Activated naive CD8-positive, alpha-beta T cell treated with anti-CD3 and anti-CD28 coated beads for 36 hours (primary cell): ENCODE data around the gene ZDHHC13. TPM values are rescaled to one million over a fixed set of nuclear protein-coding genes. Genes with fewer than 3 reads are reported as not detected.

ENCODE experiments used
- DNase-seq: peaks from one replicate; pipeline ENCODE4 v3.0.0; 2021
- H3K27ac Mint-ChIP-seq: one replicate; pipeline ENCODE4 v1.8.0; 2022; ENCODE audit warnings: mild to moderate bottlenecking, moderate library complexity, mixed read lengths
- H3K27me3 Mint-ChIP-seq: one replicate; pipeline ENCODE4 v1.8.0; 2022; ENCODE audit warnings: mild to moderate bottlenecking, mixed read lengths
- H3K36me3 Mint-ChIP-seq: one replicate; pipeline ENCODE4 v1.8.0; 2021; ENCODE audit warnings: mild to moderate bottlenecking, mixed read lengths
- H3K4me1 Mint-ChIP-seq: one replicate; pipeline ENCODE4 v1.8.0; 2021; ENCODE audit warnings: mixed read lengths
- H3K4me3 Mint-ChIP-seq: one replicate; pipeline ENCODE4 v1.8.0; 2022; ENCODE audit warnings: mild to moderate bottlenecking, moderate library complexity, mixed read lengths
- H3K9me3 Mint-ChIP-seq: one replicate; pipeline ENCODE4 v1.8.0; 2022; ENCODE audit warnings: mixed read lengths
- total RNA-seq, 2 experiments: library from RNA; stranded (reverse); gene quantifications; one replicate each; pipeline ENCODE4 v1.2.3, GENCODE V29; 2021

Gene ZDHHC13
- total RNA-seq, 2 experiments from 2014 or later: 16.5 to 19.3 TPM

DNA sequence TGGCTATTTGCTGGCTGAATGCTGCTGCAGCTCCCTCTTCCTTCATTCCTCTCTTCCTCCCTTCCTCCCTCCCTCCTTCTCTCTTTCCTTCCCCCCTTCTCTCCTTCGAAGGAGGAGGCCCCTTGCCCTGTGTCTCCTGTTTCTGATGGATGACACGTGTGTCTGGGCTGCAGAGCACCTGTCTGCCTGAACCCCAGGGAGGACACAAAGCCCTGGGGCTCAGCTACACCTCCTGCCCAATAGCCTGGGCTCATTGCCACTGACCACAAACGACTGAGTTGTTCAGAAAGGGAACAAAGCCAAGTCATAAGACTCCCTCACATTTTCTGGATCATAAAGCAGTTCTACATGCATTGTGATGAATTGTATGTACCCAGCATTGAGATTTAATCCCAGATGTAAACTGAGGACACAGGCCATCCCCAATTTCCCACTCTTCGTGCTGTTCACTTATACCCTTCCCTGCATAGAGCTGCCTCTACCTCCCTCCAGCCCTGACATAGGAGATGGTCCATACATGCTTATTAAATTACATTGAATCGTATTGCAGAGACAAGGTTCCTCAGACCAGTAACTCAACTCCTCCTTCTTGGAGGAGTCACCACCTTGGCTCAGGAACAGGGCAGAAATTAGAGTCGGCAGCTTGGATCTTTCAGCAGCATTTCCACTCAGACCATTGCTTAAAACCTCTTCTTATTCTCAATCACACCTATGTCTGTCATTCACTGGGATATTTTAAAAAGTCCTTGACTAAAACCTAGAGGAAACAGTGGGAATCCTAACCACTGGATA lies 83.6 kb downstream of the ZDHHC13 start:
- no peaks in the 10 kb centered on the region for H3K9me3 Mint-ChIP-seq
- no peak overlapping the region for H3K4me3 Mint-ChIP-seq
- no peak overlapping the region for H3K27ac Mint-ChIP-seq
- H3K4me1 Mint-ChIP-seq: no peaks in the 10 kb centered on the region
- DNase-seq: no peak
- H3K27me3 Mint-ChIP-seq: peaks cover 6% of the 10 kb centered on the region
- H3K36me3 Mint-ChIP-seq: no peaks in the 10 kb centered on the region

GRCh38 chr11:19201737-19202605 lies 85.0 kb downstream of the ZDHHC13 start, which contains the start of gene CSRP3:
TSS of gene CSRP3 (minus strand) at chr11:19201983. CDS start at chr11:19192448, 9,535 bp downstream.
- Mint-ChIP-seq H3K4me1 (no peaks in the 10 kb centered on the region), H3K27ac (no peak within 1 kb of the TSS), H3K9me3 (no peaks in the 10 kb centered on the region), H3K36me3 (no peaks in the 10 kb centered on the region), H3K4me3 (no peak within 1 kb of the TSS), H3K27me3 (peaks cover 9% of the 10 kb centered on the region)
- DNase-seq: no peak

DNA sequence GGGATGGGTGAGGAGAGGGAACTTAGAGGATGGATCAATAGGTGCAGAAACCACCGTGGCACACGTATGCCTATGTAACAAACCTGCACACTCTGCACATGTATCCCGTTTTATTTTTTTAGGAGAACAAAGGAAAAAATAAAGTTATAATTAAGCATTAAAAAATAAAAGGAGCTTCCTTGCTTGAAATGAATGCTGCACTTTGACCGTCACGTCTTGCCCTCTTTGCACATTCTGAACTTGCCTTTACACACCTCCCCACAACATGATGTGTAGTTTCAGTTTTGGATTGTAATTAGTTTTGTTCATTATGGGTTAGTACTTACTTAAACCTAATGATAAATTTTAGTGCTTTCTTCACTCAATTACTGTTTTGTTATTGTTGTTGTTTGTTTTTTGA lies 87.9 kb downstream of the ZDHHC13 start:
- H3K9me3 Mint-ChIP-seq: no peaks in the 10 kb centered on the region
- no peaks in the 10 kb centered on the region for H3K4me1 Mint-ChIP-seq
- no peak for DNase-seq
- peaks cover 9% of the 10 kb centered on the region for H3K27me3 Mint-ChIP-seq
- H3K36me3 Mint-ChIP-seq: no peaks in the 10 kb centered on the region
- H3K27ac Mint-ChIP-seq: no peak overlapping the region
- no peak overlapping the region for H3K4me3 Mint-ChIP-seq

- Mint-ChIP-seq H3K9me3 (no peaks in the 10 kb centered on the region), H3K36me3 (no peaks in the 10 kb centered on the region), H3K27ac (no peak overlapping the region), H3K4me1 (no peaks in the 10 kb centered on the region), H3K4me3 (no peak overlapping the region), H3K27me3 (peaks cover 3% of the 10 kb centered on the region)
- no peak for DNase-seq
Measured at GRCh38 chr11:19208181-19208580, 91.2 kb downstream of the ZDHHC13 start.

- Mint-ChIP-seq H3K36me3 (no peaks in the 10 kb centered on the region), H3K4me1 (no peaks in the 10 kb centered on the region), H3K27me3 (peaks cover 3% of the 10 kb centered on the region), H3K4me3 (no peak overlapping the region), H3K9me3 (no peaks in the 10 kb centered on the region), H3K27ac (no peak overlapping the region)
- DNase-seq: no peak
Measured at GRCh38 chr11:19208959-19209546, 92.1 kb downstream of the ZDHHC13 start.

DNA sequence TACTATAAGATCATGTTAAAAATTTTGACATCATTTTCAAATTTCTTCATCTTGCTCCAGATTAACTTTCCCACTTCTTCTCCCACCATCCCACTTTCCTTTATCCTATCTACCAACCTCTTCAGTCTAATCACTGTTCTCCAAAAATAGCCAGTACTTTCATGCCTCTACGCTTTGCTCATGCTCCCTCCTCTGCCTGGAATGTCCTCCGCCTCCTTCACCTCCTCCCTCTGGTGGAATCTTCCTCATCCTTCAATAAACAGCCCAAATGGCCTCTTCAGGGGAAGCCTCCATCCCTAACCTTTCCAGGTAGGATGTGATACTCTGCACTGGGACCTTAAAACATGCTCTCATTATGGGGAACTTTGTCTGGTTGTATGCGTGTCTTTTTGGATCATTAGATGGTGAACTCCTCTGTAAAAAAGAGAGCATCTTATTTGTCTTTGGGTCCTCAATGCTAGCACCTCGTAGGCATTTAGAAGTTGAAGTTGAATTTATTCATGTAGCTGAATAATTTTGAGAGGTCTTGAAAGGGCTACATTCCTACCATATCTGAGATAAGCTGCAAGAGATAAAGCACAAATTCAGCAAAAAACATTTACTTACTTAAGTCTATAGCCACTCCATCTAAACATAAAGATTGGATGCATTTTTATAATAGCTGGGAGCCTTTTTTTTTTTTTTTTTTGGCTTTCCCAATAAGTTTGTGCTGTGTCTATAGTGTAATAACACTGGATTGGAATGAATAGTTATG lies 92.8 kb downstream of the ZDHHC13 start:
- Mint-ChIP-seq H3K4me1 (no peaks in the 10 kb centered on the region), H3K4me3 (no peak overlapping the region), H3K36me3 (no peaks in the 10 kb centered on the region), H3K27me3 (peaks cover 5% of the 10 kb centered on the region), H3K27ac (no peak overlapping the region), H3K9me3 (no peaks in the 10 kb centered on the region)
- DNase-seq: no peak

DNA sequence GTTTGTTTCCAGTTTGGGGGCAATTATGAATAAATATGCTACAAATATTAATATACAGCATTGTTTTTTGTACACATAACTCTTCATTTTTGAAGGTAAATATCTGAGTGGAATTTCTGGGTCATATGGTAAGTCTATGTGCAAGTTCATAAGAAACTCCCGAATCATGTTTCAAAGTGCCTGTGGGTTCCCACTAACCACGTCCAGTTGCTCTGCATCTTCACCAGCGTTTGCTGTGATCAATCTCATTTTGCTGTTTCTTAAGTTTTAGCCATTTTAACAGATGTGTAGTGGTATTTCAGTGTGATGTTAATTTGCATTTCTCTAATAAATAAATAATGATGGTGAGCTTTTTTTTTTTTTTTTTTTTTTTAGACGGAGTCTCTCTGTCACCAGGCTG lies 99.1 kb downstream of the ZDHHC13 start:
- no peak overlapping the region for H3K27ac Mint-ChIP-seq
- H3K36me3 Mint-ChIP-seq: no peaks in the 10 kb centered on the region
- H3K9me3 Mint-ChIP-seq: no peaks in the 10 kb centered on the region
- H3K4me3 Mint-ChIP-seq: no peak overlapping the region
- peaks cover 4% of the 10 kb centered on the region for H3K27me3 Mint-ChIP-seq
- DNase-seq: no peak
- H3K4me1 Mint-ChIP-seq: no peaks in the 10 kb centered on the region

- H3K4me1 Mint-ChIP-seq: no peaks in the 10 kb centered on the region
- no peak overlapping the region for H3K27ac Mint-ChIP-seq
- H3K36me3 Mint-ChIP-seq: no peaks in the 10 kb centered on the region
- no peak for DNase-seq
- no peak overlapping the region for H3K4me3 Mint-ChIP-seq
- peaks cover 4% of the 10 kb centered on the region for H3K27me3 Mint-ChIP-seq
- H3K9me3 Mint-ChIP-seq: no peaks in the 10 kb centered on the region
Measured at GRCh38 chr11:19216709-19217374, 99.9 kb downstream of the ZDHHC13 start.

- H3K27me3 Mint-ChIP-seq: peaks cover 4% of the 10 kb centered on the region
Measured at GRCh38 chr11:19218216-19218615, 101.2 kb downstream of the ZDHHC13 start.

GRCh38 chr11:19218786-19219460 lies 102.0 kb downstream of the ZDHHC13 start:
- no peak for DNase-seq
- Mint-ChIP-seq H3K9me3 (no peaks in the 10 kb centered on the region), H3K27ac (no peak overlapping the region), H3K36me3 (peaks cover 3% of the 10 kb centered on the region), H3K4me3 (no peak overlapping the region), H3K4me1 (no peaks in the 10 kb centered on the region), H3K27me3 (peaks cover 4% of the 10 kb centered on the region)

More at GRCh38 chr11:19218216-19218615, 101.2 kb downstream of the ZDHHC13 start:
- Mint-ChIP-seq H3K9me3 (no peaks in the 10 kb centered on the region), H3K36me3 (peaks cover 3% of the 10 kb centered on the region), H3K27ac (no peak overlapping the region), H3K4me1 (no peaks in the 10 kb centered on the region), H3K4me3 (no peak overlapping the region)
- no peak for DNase-seq

GRCh38 chr11:19220903-19221724 lies 104.1 kb downstream of the ZDHHC13 start:
- H3K27me3 Mint-ChIP-seq: no peaks in the 10 kb centered on the region
- H3K4me1 Mint-ChIP-seq: no peaks in the 10 kb centered on the region
- no peak overlapping the region for H3K27ac Mint-ChIP-seq
- no peak for DNase-seq
- H3K36me3 Mint-ChIP-seq: peaks cover 18% of the 10 kb centered on the region
- H3K9me3 Mint-ChIP-seq: no peaks in the 10 kb centered on the region
- H3K4me3 Mint-ChIP-seq: no peak overlapping the region

DNA sequence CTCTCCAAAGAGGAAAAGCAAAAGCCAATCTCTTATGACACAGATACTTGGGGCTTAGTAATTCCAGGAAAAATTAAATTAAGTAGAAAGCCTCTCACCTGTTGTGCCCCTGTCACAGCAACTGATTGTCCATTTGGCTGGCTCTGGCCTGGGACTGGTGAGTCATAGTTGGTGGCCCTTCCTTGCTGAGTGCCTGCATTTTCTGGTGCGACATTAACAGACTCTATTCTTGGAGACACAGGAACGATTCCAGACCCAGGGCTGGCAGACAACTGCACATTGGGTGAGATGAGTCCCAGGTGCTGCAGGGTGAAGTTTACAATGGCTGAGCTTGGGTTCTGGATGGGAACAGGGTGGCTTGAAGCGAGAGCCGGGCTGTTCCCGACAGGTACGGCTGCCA lies 108.2 kb downstream of the ZDHHC13 start:
- no peaks in the 10 kb centered on the region for H3K9me3 Mint-ChIP-seq
- no peaks in the 10 kb centered on the region for H3K4me1 Mint-ChIP-seq
- H3K27me3 Mint-ChIP-seq: no peaks in the 10 kb centered on the region
- H3K4me3 Mint-ChIP-seq: no peak overlapping the region
- peaks cover 32% of the 10 kb centered on the region for H3K36me3 Mint-ChIP-seq
- H3K27ac Mint-ChIP-seq: no peak overlapping the region
- DNase-seq: no peak

DNA sequence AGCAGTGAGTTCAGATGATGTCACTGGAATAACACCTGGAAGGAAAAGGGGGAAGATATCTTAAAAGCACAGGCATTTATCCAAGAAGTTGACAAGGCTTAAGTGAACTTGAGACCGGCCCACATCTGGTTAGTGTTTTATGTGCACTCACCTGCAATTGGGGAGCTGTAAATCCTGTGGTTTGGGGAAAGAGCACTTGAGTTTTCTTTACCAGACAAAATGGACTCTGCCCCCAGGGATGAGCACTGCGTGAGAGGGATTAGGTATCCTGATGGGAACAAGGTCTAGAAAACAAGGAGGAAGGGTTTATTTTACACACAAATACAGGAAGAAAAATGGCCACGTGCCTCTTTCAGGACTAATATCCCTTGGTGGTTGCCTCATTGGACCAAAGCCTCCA lies 108.6 kb downstream of the ZDHHC13 start:
- Mint-ChIP-seq H3K27me3 (no peaks in the 10 kb centered on the region), H3K27ac (no peak overlapping the region), H3K9me3 (no peaks in the 10 kb centered on the region), H3K4me1 (no peaks in the 10 kb centered on the region), H3K4me3 (no peak overlapping the region), H3K36me3 (peaks cover 32% of the 10 kb centered on the region)
- DNase-seq: no peak
